Heart right ventricle (tissue), 16 donors: ENCODE measurements around the gene ZC3H12D. TPM values are rescaled to one million over a fixed set of nuclear protein-coding genes. Genes with fewer than 3 reads are reported as not detected.

Source experiments
- ATAC-seq, 8 donors: fragments of 200-7000 bp; cut with Tn5 transposase; one replicate each; pipeline ENCODE4 v1.9.1; 2020; ENCODE audit warnings: mild to moderate bottlenecking in 8 of 8, moderate library complexity in 8 of 8, moderate number of reproducible peaks in 1 of 8
- DNase-seq, 2 donors: peaks; one replicate each; pipeline ENCODE4 v3.0.0-alpha.2; 2020
- H3K27ac ChIP-seq, 10 donors: fragments of 200-600 bp; sonication (generic) in 2 of 10; one replicate each; pipeline versions ENCODE4 v1.5.0 to v1.8.0; 2020 to 2022; ENCODE audit warnings: mild to moderate bottlenecking in 3 of 10
- H3K27me3 ChIP-seq, 7 donors: fragments of 200-600 bp; one replicate each; pipeline ENCODE4 v1.8.0; 2021 to 2022; ENCODE audit warnings: mild to moderate bottlenecking in 2 of 7
- H3K36me3 ChIP-seq, 9 donors: fragments of 200-600 bp; sonication (generic) in 1 of 9; one replicate each; pipeline versions ENCODE4 v1.5.0 to v1.8.0; 2020 to 2022; ENCODE audit warnings: mild to moderate bottlenecking in 2 of 9
- H3K4me1 ChIP-seq, 9 donors: fragments of 200-600 bp; sonication (generic) in 1 of 9; one replicate each; pipeline versions ENCODE4 v1.5.0 to v1.8.0; 2020 to 2022; ENCODE audit warnings: mild to moderate bottlenecking in 4 of 9
- H3K4me3 ChIP-seq, 10 donors: fragments of 200-600 bp; sonication (generic) in 2 of 10; one replicate each; pipeline versions ENCODE4 v1.5.0 to v1.8.0; 2020 to 2022; ENCODE audit warnings: mild to moderate bottlenecking in 7 of 10, moderate library complexity in 2 of 10
- H3K9me3 ChIP-seq, 11 donors: fragments of 200-600 bp in 10 of 11; sonication (generic) in 2 of 11; one replicate each; pipeline versions ENCODE4 v1.5.0 to v1.8.0; 2013 to 2022; ENCODE audit warnings: mild to moderate bottlenecking in 2 of 11, control low read depth in 1 of 11, moderate library complexity in 1 of 11
- CTCF ChIP-seq, 9 donors: fragments of 200-600 bp; sonication (generic) in 2 of 9; IDR thresholded peaks; one replicate each; pipeline versions ENCODE4 v1.5.0 to v1.8.0; 2021 to 2022; ENCODE audit warnings: antibody characterized with exemption in 9 of 9, mild to moderate bottlenecking in 5 of 9, moderate library complexity in 1 of 9
- WGBS, 2 donors: extraction: QIAGEN DNeasy Blood & Tissue Kit; methylation state at CpG; one replicate each; pipeline ENCODE4 v1.1.7; 2013; ENCODE audit warnings: inconsistent platforms in 1 of 2; 5-methylcytosine and 5-hydroxymethylcytosine counted together
- intact Hi-C, 10 donors: fragments of 100-400 bp; cut with DNase I; formaldehyde crosslinking; loops; one replicate each; pipeline versions ENCODE4 v1.11.1 to v1.14.2; 2022
- polyA plus RNA-seq, 2 donors: library from polyadenylated mRNA; stranded (reverse); fragments of 200-250 nt; gene quantifications; one replicate each; pipeline ENCODE4 v1.2.3, GENCODE V29; 2013
- total RNA-seq, 10 donors: library from RNA; stranded (reverse); fragmentation: NEBNext Ultra II Directional in 3 of 10; extraction: Animal tissue kit (Norgen Biotek cat#: 25700) in 3 of 10; gene quantifications; one replicate each; pipeline versions ENCODE4 v1.2.1 to v1.2.4, GENCODE V29; 2021 to 2023
- donor health status: Arrhythmogenic right ventricular cardiomyopathy.
- donor health status: ischemic (EF 13 %, LVEDD 7.1; RV severe dilation, severe dysfunction).
- donor health status: healthy with polysubstance abuse.
- donor health status: DM: no; HTN: yes; CAD: no.
- donor health status: DM: no; HTN: no; CAD: no.
- donor health status: ischemic (EF 25% LVEDD 6.9; RV normal size, moderate dysfunction).
- donor health status: ischemic (EF 25% LVEDD 5.7; RV mildly dilated, moderate dysfunction).
- donor health status: healthy.
- donor health status: DM: yes; HTN: yes; CAD: no.
- donor health status: Ischemic cardiomyopathy.
- donor health status: ischemic (EF 35%, LVEDD 5.7; RV mildly dilated, moderate dysfunction).
- donor health status: nonischemic (EF 11% LVEDD 7.7; RV severe dilation, severe dysfunction).
- donor health status: DM: yes; HTN: yes; CAD: no.
- donor health status: PGD.
- donor health status: ischemic (EF 29% LVEDD 5.4; RV normal size, mild dysfunction).
- donor health status: nonischemic (EF 23%, LVEDD 6.1; RV moderate dilation, normal function).

The ZC3H12D gene
- total and polyA plus RNA-seq, 12 donors = 0.14 to 1.2 (median 0.31) TPM

GRCh38 chr6:149419696-149420404, 65.0 kb downstream of the ZC3H12D start:
- TF ChIP-seq CTCF (IDR thresholded peaks at IDR 0.05) = no peak
- no peak overlapping the region for H3K27ac ChIP-seq
- H3K9me3 ChIP-seq = peaks cover 0 to 10% (median 0%) of the 10 kb centered on the region in 11 donors
- ATAC-seq (no peak), DNase-seq (no peak)
- H3K4me3 ChIP-seq = no peak overlapping the region
- WGBS, 2 donors = 91 to 94% methylated on average over 13 of the region's 13 CpGs
- intact Hi-C loops = loop anchor here in 1 of 10 donors (10.0 kb wide), 1 partner anchor 225 kb away; no protein-coding TSS in a partner anchor
- H3K4me1 ChIP-seq = peaks cover 0 to 11% (median 7%) of the 10 kb centered on the region in 9 donors
- no peaks in the 10 kb centered on the region for H3K36me3 ChIP-seq
- H3K27me3 ChIP-seq = peaks cover 0 to 4% (median 0%) of the 10 kb centered on the region in 7 donors

GRCh38 chr6:149414821-149415220, 70.0 kb downstream of the ZC3H12D start:
- intact Hi-C loops = loop anchor here in 1 of 10 donors (5.0 to 10.0 kb wide), 2 partner anchors 98 to 220 kb away; partner anchors contain the start of gene TAB2
- H3K4me3 ChIP-seq = no peak overlapping the region
- no peak for TF ChIP-seq CTCF (IDR thresholded peaks at IDR 0.05)
- no peaks in the 10 kb centered on the region for H3K27me3 ChIP-seq
- WGBS, 2 donors = 95 to 97% methylated on average over 4 of the region's 4 CpGs
- peaks cover 0 to 10% (median 0%) of the 10 kb centered on the region in 11 donors for H3K9me3 ChIP-seq
- H3K27ac ChIP-seq = no peak overlapping the region
- H3K4me1 ChIP-seq = peaks cover 0 to 25% (median 4%) of the 10 kb centered on the region in 9 donors
- ATAC-seq (no peak), DNase-seq (no peak)
- H3K36me3 ChIP-seq = peaks cover 0 to 28% (median 4%) of the 10 kb centered on the region in 9 donors

- intact Hi-C loops = loop anchor here in 1 of 10 donors (5.0 to 10.0 kb wide), 2 partner anchors 97 to 219 kb away; partner anchors contain the start of gene TAB2
- H3K9me3 ChIP-seq = peaks cover 0 to 10% (median 0%) of the 10 kb centered on the region in 11 donors
- no peaks in the 10 kb centered on the region for H3K27me3 ChIP-seq
- no peak overlapping the region for H3K4me3 ChIP-seq
- no peak for DNase-seq
- no peak for ATAC-seq
- no peak overlapping the region for H3K27ac ChIP-seq
- WGBS, 2 donors = 68 to 97% methylated on average over 4 of the region's 4 CpGs
- no peak for TF ChIP-seq CTCF (IDR thresholded peaks at IDR 0.05)
- peaks cover 0 to 31% (median 6%) of the 10 kb centered on the region in 9 donors for H3K4me1 ChIP-seq
- H3K36me3 ChIP-seq = peaks cover 0 to 36% (median 7%) of the 10 kb centered on the region in 9 donors
Measured at GRCh38 chr6:149414009-149414408, 70.8 kb downstream of the ZC3H12D start.

- Histone ChIP-seq H3K27ac (peak overlapping the region in 5 of 10 donors; percentile 2 to 54 (median 13)), H3K4me3 (no peak overlapping the region), H3K4me1 (peaks cover 0 to 31% (median 6%) of the 10 kb centered on the region in 9 donors), H3K9me3 (no peaks in the 10 kb centered on the region), H3K27me3 (no peaks in the 10 kb centered on the region), H3K36me3 (peaks cover 0 to 47% (median 7%) of the 10 kb centered on the region in 9 donors)
- DNase-seq (no peak), ATAC-seq (peak in 7 of 8 donors; percentile 12 to 84 (median 74))
- intact Hi-C loops = loop anchor here in 2 of 10 donors (2.0 to 10.0 kb wide), 3 partner anchors 92 to 216 kb away; partner anchors contain the start of gene TAB2 (in 1 of the 2)
- no peak for TF ChIP-seq CTCF (IDR thresholded peaks at IDR 0.05)
Measured at GRCh38 chr6:149410557-149410956, 74.3 kb downstream of the ZC3H12D start.
